ENCODE measurements around the gene MLH1.

- TF ChIP-seq CTCF (IDR thresholded peaks at IDR 0.05) (no peak), POLR2A (IDR thresholded peaks at IDR 0.05) (no peak)
Measured at GRCh38 chr3:36989568-36989967, 3.8 kb upstream of the MLH1 start.

Measured in ovary (tissue), 3 donors.